ENCODE results near the gene RUFY1. TPM values are rescaled to one million over a fixed set of nuclear protein-coding genes. Genes with fewer than 3 reads are reported as not detected.

Gene RUFY1

Small RNA genes within 50 kb of the gene (small RNA-seq; reads per million reads assigned to genes)
- gene AC136628.3 (ENCODE audit: low read depth) (not detected), gene RF00017 (ENCODE audit: low read depth) (not detected)
